Ovary (tissue), 3 donors: ENCODE results near the gene TPH1.

Experiments used
- CTCF ChIP-seq, 3 donors: fragments of 450-650 bp in 2 of 3; fragments of 200-600 bp in 1 of 3; IDR thresholded peaks; one replicate each; pipeline versions ENCODE4 v1.5.1 to v1.8.0; 2016 to 2022; ENCODE audit warnings: antibody characterized with exemption in 3 of 3, mild to moderate bottlenecking in 1 of 3
- EP300 ChIP-seq: sonication (generic); formaldehyde crosslinking; IDR thresholded peaks from one replicate; pipeline ENCODE4 v1.6.1; 2017; ENCODE audit warnings: antibody characterized with exemption
- POLR2A ChIP-seq: fragments of 450-650 bp; IDR thresholded peaks from one replicate; pipeline ENCODE4 v1.6.1; 2017; ENCODE audit warnings: antibody characterized with exemption, mild to moderate bottlenecking, moderate library complexity
- donor health status: DM: no; HTN: no; CAD: no.

DNA sequence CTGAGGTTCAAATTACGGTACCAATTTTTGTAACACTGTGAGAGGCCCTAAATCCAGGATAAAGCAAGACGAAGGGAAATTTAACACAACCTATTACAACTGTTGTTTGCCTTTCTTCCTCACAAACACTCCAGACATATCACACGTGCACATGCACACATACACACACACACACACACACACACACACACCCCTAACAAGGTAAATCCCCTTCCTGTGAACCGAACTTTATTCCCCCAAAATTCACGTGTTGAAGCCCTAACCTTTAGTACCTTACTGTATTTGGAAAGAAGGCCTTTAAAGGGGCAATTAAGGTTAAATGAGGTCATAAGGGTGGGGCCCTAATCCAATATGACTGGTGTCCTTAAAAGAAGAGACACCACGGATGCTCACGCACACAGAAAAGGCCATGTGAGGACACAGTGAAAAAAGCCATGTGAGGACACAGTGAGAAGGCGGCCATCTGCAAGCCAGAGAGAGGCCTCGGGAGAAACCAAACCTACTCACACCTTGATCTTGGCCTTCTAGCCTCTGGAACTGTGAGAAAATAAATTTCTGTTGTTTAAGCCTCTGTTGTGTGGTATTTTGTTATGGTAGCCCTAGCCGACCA lies 35.0 kb downstream of the TPH1 start:
- TF ChIP-seq CTCF (IDR thresholded peaks at IDR 0.05) (no peak), POLR2A (no peak), EP300 (no peak)
